RWPE1 (cell line): Measurements from ENCODE around the gene SPACA7.

Experiments
- CTCF ChIA-PET: fragments of 350-600 bp; sonication (Branson Sonifier 250); formaldehyde crosslinking; extraction: SDS; loops from one replicate; lab custom pipeline; 2021; lab: Yijun Ruan, JAX
- POLR2A ChIA-PET: fragments of 400-600 bp; formaldehyde crosslinking; extraction: SDS; loops from one replicate; lab custom pipeline; 2020; ENCODE audit warnings: antibody characterized with exemption; ENCODE audit not compliant: low non-redundant PET; lab: Yijun Ruan, JAX
- DNase-seq: peaks from one replicate; pipeline ENCODE4 v3.0.0; 2012; ENCODE audit warnings: low spot score
- H3K27ac ChIP-seq: fragments of 450-650 bp; 2 replicates; pipeline ENCODE4 v1.5.1; 2017
- TF ChIP-seq, protein P1 (sequence below): fragments of 450-650 bp; conservative IDR thresholded peaks from 2 replicates; pipeline ENCODE4 v1.5.1; 2017; ENCODE audit warnings: low read depth, mild to moderate bottlenecking

The SPACA7 gene

DNA sequence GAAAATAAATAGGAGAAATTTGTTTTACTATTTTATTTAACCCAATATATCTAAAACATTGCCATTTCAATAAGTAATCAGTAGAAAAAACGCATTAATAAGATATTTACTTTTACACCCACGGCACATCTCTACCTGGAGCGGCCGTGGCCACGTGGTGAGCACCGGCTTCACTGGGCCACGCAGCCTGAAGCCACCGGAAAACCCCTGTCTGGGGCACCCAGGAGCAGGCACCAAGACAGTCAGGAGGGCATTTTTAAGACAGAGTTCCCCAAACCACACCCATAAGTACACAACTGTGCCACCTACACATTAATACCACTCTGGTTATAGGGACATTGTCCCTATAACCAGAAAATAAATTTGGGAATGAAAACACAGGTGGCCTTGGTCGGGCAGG lies 80.9 kb downstream of the SPACA7 start:
- DNase-seq = no peak
- TF ChIP-seq, protein P1, sequence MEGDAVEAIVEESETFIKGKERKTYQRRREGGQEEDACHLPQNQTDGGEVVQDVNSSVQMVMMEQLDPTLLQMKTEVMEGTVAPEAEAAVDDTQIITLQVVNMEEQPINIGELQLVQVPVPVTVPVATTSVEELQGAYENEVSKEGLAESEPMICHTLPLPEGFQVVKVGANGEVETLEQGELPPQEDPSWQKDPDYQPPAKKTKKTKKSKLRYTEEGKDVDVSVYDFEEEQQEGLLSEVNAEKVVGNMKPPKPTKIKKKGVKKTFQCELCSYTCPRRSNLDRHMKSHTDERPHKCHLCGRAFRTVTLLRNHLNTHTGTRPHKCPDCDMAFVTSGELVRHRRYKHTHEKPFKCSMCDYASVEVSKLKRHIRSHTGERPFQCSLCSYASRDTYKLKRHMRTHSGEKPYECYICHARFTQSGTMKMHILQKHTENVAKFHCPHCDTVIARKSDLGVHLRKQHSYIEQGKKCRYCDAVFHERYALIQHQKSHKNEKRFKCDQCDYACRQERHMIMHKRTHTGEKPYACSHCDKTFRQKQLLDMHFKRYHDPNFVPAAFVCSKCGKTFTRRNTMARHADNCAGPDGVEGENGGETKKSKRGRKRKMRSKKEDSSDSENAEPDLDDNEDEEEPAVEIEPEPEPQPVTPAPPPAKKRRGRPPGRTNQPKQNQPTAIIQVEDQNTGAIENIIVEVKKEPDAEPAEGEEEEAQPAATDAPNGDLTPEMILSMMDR = no peak
- ChIA-PET POLR2A (no interaction called here), CTCF (no interaction called here)
- no peak overlapping the region for H3K27ac ChIP-seq

DNA sequence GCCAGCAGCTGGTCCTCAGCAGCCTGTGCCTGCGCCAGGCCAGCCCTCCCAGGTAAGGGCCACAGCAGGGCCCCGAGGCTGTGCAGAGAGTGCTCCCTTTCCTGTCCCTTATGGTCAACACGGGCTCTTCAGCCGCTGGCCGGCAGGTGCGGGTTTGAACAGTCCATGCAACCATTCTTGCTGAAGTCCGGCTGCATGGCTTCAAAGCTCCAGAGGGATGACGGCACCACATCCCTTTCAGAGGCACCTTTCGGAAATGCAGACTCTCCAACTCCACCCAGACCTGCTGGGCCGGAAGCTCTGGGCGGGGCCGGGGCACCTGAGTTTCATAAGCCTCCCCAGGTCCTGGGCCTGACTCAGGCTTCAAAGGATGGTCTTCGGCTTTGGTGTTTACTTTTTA lies 81.3 kb downstream of the SPACA7 start:
- no peak overlapping the region for H3K27ac ChIP-seq
- ChIA-PET CTCF (no interaction called here), POLR2A (no interaction called here)
- peak; percentile 25 for DNase-seq
- TF ChIP-seq, protein P1 = no peak

DNA sequence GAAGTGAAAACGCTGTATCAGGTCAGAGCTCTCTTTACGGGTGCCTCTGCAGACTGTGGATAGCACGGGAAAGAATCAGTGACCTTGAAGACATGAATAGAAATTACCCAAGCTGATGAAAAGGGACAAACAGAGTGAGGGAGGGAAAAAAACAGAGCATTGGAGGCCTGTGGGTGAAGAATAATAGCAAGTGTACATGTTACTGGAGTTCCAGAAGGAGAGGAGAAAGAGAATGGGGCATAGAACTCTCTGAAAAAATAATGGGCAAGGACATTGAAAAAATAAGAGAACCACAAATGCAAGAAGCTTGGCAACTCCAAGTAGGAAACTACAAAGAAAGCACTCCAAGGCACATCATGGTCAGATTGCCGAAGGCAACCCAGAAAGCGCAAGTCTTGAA lies 86.3 kb downstream of the SPACA7 start:
- TF ChIP-seq, protein P1 = no peak
- POLR2A ChIA-PET = no interaction called here
- no peak overlapping the region for H3K27ac ChIP-seq
- CTCF ChIA-PET = no interaction called here
- no peak for DNase-seq

DNA sequence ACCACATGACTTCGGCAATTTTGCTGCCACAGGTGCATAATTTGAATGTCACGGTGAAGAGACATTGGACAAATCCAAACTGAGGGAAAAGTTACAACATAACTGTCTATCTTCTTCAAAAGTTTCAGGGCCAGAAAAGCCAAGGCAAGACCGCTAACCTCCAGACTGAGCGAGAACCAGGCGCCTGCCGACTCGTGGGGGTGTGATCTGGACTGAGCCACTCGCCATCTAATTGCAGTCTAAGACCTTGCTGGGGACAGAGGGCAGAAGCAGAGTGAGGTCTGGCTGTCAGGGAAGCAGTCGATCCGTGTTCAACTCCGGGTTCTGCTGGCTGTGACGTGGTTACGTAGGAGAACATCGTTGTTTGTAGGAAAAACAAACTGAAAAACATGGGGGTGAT lies 88.6 kb downstream of the SPACA7 start:
- DNase-seq = no peak
- ChIA-PET CTCF (no interaction called here), POLR2A (no interaction called here)
- no peak overlapping the region for H3K27ac ChIP-seq
- TF ChIP-seq, protein P1 = no peak

DNA sequence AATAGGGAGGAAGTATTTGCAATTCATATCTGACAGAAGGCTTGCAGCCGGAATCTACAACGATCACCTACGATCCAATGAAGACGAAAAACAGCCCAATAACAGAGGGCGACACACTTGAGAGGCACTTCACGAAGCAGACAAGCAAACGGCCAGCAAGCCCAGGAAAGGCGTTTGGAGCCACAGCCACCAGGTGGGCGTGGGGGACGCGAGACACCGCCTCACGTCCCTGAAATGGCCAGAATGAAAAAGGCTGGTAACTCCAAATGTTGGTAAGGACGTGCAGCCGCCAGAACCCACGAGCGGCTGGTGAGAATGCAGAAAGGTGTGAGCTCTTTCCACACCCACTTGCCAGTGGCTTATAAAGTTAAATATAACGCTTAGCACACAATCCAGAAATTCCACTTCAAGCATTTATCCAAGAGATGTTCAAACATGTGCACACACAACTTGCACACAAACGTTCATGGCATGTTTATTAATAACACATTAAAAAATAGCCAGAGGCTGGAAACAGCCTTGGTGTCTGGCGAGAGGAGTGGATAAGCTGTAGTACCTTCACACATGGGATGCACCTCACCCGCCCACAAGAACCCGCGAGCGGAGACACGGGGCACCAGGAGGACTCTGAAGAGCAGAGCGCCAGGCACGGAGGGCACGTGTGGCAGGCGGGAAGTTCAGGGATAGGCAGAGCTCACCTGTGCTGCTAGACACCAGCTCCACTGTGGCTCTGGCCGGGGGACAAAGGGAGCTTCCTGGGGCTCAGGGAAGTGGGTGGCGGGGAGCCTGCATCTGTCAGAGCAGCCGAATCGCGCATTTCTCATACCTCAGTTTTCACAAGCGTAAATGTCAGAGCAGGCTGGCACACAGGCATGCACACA lies 89.3 kb downstream of the SPACA7 start:
- TF ChIP-seq, protein P1 = no peak
- H3K27ac ChIP-seq = no peak overlapping the region
- ChIA-PET POLR2A (no interaction called here), CTCF (no interaction called here)
- no peak for DNase-seq

DNA sequence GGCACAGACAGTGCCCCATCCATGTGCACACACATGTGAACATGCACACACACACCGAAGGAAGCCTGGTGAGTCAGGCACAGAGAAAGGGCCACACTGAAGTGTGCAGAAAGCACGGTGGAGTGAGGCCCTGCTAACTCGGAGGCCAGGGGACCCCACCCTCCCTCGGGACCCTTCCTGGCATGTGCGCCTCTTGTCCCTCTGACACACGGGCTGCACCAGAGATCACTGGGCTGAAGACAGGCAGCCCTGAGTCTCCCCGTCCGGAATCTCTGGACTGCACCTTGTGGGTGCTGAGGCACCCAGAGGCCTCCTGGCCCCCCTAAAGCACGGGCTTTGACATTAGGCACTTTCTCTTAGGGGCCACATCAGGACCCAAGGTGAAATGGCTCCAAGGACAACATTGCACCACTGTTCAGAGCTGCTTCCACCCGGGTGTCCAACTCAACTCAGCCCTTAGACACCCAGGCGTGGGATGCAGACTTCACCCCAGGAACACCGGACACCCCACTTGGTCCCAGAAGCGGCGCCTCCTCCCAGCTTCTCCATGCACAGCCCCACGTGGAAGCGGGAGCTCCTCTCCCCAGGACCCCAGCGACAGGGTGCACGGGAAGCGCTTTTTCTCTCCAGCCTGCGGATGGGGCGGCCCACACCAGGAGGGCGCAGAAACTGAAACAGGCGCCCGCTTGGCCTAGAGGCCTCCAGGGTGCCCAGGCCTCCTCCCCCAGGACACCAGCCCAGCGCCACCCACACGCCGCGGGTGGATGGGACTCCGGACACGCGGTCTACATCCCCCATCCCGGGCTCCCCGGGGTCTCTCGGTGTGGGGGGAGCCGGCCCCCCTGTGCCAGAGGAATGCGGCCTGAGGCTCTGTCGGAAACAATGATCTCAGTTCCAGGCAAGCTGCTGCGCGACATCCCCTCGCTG lies 90.2 kb downstream of the SPACA7 start:
- CTCF ChIA-PET = no interaction called here
- TF ChIP-seq, protein P1 = no peak
- no peak for DNase-seq
- H3K27ac ChIP-seq = no peak overlapping the region
- POLR2A ChIA-PET = no interaction called here
